ENCODE measurements around the gene RAB3B.

- TF ChIP-seq POLR2AphosphoS5 (IDR thresholded peaks at IDR 0.05; ENCODE audit: low read depth, low read length) (no peak), REST (IDR thresholded peaks at IDR 0.05; ENCODE audit: insufficient read depth in 1 of 2, low read depth in 2 of 2, low read length in 2 of 2) (no peak), SIN3A (IDR thresholded peaks at IDR 0.05; ENCODE audit: borderline replicate concordance, insufficient read depth, low read length) (no peak), TAF1 (IDR thresholded peaks at IDR 0.05; ENCODE audit: borderline replicate concordance, insufficient read depth, low read length) (no peak)
Observed at GRCh38 chr1:51961231-51961630, 29.3 kb downstream of the RAB3B start.

Measured in PFSK-1 (cell line).